ENCODE results near the gene C19orf73. TPM values are rescaled to one million over a fixed set of nuclear protein-coding genes. Genes with fewer than 3 reads are reported as not detected.

The C19orf73 gene
- total RNA-seq, 2 donors from 2014 or later = 3.1 to 5.9 TPM

DNA sequence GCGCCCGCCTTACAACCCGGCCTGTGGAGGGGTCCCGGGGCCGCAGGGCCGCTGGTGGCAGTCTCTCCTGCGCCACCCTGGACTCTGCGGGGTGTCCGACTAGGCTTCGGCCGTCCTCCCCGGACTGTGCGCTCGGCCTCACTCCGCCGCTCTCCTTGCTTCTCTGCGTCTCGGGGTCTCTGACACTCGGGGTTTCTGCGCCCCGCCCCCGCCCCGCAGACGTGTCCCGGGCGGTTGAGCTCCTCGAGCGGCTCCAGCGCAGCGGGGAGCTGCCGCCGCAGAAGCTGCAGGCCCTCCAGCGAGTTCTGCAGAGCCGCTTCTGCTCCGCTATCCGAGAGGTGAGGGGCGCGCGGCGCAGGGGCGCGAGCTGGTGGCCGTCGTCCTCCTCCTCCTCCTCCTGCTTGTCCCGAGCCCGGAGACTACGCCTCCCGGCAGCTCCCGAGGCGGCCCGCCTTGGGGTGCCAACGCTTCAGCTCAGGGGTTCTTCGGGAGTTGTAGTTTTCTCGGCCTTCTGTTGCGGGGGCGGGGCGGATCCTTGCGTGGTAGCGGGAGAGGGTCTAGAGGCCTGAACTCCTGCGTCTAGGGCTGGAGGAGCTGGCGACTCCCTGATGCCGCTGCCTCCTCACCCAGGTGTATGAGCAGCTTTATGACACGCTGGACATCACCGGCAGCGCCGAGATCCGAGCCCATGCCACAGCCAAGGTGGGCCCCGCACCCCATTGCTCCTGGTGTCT is 4.1 kb downstream of the C19orf73 start:
- Histone ChIP-seq H3K36me3 (no peaks in the 10 kb centered on the region), H3K4me3 (peak overlapping the region; percentile 74 to 94), H3K4me1 (peaks cover 0 to 48% of the 10 kb centered on the region in 2 donors), H3K9me3 (no peaks in the 10 kb centered on the region), H3K27me3 (no peaks in the 10 kb centered on the region), H3K27ac (peak overlapping the region; percentile 86 to 91)
- DNase-seq (ENCODE audit: low spot score) = peak; percentile 74
- TF ChIP-seq, protein P1, sequence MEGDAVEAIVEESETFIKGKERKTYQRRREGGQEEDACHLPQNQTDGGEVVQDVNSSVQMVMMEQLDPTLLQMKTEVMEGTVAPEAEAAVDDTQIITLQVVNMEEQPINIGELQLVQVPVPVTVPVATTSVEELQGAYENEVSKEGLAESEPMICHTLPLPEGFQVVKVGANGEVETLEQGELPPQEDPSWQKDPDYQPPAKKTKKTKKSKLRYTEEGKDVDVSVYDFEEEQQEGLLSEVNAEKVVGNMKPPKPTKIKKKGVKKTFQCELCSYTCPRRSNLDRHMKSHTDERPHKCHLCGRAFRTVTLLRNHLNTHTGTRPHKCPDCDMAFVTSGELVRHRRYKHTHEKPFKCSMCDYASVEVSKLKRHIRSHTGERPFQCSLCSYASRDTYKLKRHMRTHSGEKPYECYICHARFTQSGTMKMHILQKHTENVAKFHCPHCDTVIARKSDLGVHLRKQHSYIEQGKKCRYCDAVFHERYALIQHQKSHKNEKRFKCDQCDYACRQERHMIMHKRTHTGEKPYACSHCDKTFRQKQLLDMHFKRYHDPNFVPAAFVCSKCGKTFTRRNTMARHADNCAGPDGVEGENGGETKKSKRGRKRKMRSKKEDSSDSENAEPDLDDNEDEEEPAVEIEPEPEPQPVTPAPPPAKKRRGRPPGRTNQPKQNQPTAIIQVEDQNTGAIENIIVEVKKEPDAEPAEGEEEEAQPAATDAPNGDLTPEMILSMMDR (IDR thresholded peaks at IDR 0.05) = no peak

DNA sequence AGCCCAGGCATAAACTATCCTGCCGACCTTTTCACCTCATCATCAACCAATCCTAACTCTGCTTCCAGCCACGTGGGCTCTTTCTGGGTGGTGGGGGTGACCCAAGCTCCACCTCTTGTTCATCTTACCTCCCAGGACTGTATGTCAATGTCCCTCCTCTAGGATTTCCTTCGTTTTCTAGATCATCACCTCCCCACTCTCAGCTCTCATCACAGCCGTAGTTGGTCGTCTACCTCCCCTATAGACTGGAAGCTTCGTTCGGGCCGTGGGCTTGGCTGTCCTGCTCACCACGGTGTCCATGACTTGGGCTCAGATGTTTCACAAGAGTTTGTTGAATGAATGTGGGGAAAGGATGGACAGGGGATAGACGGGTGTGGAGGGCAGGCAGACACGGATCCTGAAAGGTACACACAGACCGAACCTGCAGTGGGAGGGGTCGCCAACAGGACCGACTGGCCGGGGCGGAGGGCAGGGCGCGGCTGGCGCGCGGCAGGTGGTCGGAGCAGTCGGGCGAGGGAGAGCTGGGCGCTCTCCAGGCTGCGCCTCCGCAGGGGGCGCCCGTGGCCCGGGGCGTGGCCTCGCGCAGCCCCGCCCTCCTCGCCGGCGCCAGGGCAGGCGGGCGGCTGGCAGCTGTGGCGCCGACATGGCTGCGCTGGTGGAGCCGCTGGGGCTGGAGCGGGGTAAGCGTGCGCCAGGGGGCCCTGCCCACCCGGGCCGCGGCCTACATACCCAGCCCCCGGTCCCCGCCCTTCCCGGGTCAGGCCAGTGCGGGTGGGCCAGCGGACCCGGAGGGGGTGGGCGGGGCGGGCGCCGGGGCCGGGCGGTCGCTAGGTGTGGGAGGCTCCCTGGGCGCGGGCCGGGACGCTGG is 4.9 kb downstream of the C19orf73 start, which contains the start of gene LIN7B:
LIN7B (plus strand) TSS at position 609 of the 868 bp plus-strand sequence; CDS start at position 644, 35 bp downstream.
- peaks cover 1% of the 10 kb centered on the region for H3K36me3 ChIP-seq
- no peaks in the 10 kb centered on the region for H3K27me3 ChIP-seq
- TF ChIP-seq, protein P1 (IDR thresholded peaks at IDR 0.05) = peak; percentile 47 to 60
- peaks cover 0 to 41% of the 10 kb centered on the region in 2 donors for H3K4me1 ChIP-seq
- H3K27ac ChIP-seq = peak within 1 kb of the TSS; percentile 86 to 91
- no peak for DNase-seq (ENCODE audit: low spot score)
- peak within 1 kb of the TSS; percentile 74 to 94 for H3K4me3 ChIP-seq
- no peaks in the 10 kb centered on the region for H3K9me3 ChIP-seq

DNA sequence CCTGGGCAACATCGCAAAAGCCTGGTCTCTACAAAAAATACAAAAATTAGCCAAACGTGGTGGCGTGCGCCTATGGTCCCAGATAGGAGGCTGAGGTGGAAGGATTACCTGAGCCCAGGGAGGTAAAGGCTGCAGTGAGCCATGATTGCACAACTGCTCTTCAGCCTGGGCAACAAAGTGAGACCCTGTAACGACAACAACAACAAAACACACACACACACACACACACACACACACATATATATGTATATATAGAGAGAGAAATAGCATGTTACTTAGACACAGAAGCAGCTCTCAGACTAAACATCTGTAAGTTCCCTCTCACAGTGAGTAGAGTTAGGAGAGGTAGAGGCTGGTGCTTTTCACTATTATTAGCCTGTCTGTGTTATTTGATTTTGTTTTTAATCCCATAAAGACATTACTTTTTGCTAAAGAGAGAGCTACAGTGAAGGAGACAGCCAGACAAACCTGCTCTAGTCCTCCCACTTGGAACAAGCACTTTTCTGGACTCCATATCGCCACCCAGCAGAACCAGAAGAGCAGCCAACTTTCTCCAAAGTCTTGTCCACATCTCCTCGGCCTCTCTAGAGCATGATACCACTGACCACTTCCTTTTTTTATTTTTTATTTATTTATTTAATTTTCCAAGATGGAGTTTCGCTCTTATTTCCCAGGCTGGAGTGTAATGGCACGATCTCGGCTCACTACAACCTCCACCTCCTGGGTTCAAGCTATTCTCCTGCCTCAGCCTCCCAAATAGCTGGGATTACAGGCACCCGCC is 7.5 kb downstream of the C19orf73 start:
- no peak for DNase-seq (ENCODE audit: low spot score)
- H3K4me1 ChIP-seq = peaks cover 0 to 28% of the 10 kb centered on the region in 2 donors
- no peaks in the 10 kb centered on the region for H3K27me3 ChIP-seq
- no peaks in the 10 kb centered on the region for H3K9me3 ChIP-seq
- H3K27ac ChIP-seq = no peak overlapping the region
- no peak overlapping the region for H3K4me3 ChIP-seq
- TF ChIP-seq, protein P1 (IDR thresholded peaks at IDR 0.05) = no peak
- H3K36me3 ChIP-seq = peaks cover 27% of the 10 kb centered on the region

DNA sequence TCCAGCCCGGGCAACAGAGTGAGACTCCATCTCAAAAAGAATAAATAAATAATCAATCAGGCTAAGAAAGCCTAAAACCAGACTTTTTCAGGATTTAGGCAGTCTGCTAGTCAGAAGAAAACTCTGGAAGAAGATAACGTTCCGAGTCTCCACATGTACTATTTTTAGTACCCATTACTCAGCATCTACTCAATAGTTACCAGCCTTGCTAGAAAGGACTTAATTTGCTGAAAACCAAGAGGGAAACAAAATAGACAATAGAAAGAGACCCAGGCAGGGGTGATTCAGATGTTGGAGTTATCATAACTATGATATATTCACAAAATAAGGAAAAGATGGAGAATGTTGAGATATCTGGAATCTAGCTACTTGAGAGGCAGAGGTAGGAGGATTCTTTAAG is 8.4 kb downstream of the C19orf73 start:
- no peaks in the 10 kb centered on the region for H3K27me3 ChIP-seq
- TF ChIP-seq, protein P1 (IDR thresholded peaks at IDR 0.05) = no peak
- peaks cover 35% of the 10 kb centered on the region for H3K36me3 ChIP-seq
- DNase-seq (ENCODE audit: low spot score) = no peak
- H3K9me3 ChIP-seq = no peaks in the 10 kb centered on the region
- peak overlapping the region; percentile 52 to 55 for H3K27ac ChIP-seq
- peaks cover 0 to 28% of the 10 kb centered on the region in 2 donors for H3K4me1 ChIP-seq
- H3K4me3 ChIP-seq = no peak overlapping the region

DNA sequence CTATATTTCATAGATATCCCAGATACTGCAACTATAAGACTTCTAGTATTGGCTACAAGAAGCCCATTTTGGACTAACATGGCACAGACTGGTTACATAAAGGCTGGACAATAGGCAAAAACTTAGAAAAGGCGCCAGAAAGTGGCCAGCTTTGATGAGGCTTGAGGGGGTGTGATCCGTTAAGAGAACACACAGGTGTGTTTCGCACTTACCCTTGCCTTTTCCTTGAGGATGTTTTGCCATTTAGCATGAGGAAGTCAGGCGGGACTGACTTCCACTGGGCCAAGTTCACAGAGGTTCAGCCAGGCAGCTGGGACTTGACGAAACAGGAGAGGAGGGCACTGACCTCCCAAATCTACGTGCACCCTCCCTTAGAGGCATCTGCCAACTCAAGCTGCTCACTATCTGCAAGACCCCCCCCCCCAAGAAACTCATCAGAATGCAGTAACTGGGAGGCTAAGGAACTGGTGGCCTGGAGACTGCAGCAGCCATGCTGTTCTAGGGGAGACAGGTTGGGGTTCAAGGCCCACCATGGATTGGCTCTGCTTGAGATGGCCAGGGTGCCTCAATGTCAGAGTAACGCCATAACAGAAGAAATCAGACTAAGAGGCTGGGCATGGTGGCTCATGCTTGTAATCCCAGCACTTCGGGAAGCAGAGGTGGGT is 9.2 kb downstream of the C19orf73 start:
- Histone ChIP-seq H3K9me3 (no peaks in the 10 kb centered on the region), H3K4me1 (peaks cover 0 to 20% of the 10 kb centered on the region in 2 donors), H3K27ac (peak overlapping the region; percentile 52 to 55), H3K27me3 (no peaks in the 10 kb centered on the region), H3K36me3 (peaks cover 44% of the 10 kb centered on the region), H3K4me3 (no peak overlapping the region)
- TF ChIP-seq, protein P1 (IDR thresholded peaks at IDR 0.05) = no peak
- no peak for DNase-seq (ENCODE audit: low spot score)

Measured in right atrium auricular region (tissue), 2 donors.